GM19452 (cell line): ENCODE measurements around the gene IL1RN.
"Not testable (repeated sequence)": the region's sequence is repeated elsewhere in the genome, so short reads cannot be mapped to it uniquely, and the experiment has no call there.

ENCODE experiments used
- ATAC-seq: cut with Tn5 transposase; IDR thresholded peaks from one replicate; pipeline ENCODE4 v1.9.1; 2021; ENCODE audit not compliant: unreplicated experiment

The IL1RN gene

GRCh38 chr2:113126845-113127645 lies at the start of gene IL1RN:
TSS of gene IL1RN (plus strand) at chr2:113127598. CDS start at chr2:113127625, 27 bp downstream.
- no peak for ATAC-seq

- ATAC-seq: no peak
Measured at GRCh38 chr2:113077921-113078320, 49.5 kb upstream of the IL1RN start.

GRCh38 chr2:113078350-113078839 lies 49.0 kb upstream of the IL1RN start:
- ATAC-seq: no peak

DNA sequence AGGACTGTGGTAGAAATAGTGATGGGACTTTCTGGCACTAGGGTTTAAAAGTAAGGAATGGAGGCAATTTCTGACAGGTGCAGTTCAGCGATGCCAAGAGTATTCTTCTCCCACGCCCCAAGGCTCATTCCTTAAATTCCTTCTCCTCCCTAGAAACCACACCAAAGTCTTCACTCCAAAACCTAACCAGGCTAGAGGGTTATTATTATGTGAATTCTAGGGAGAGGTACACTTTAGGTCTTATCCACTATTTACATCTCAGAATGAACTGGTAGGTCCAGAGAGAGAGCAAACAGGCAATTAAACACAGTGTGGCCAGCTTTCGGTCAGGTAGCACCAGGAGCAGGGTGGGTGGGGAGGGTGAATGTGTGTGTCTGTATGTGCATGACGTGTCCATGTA lies 48.3 kb upstream of the IL1RN start:
- no peak for ATAC-seq

DNA sequence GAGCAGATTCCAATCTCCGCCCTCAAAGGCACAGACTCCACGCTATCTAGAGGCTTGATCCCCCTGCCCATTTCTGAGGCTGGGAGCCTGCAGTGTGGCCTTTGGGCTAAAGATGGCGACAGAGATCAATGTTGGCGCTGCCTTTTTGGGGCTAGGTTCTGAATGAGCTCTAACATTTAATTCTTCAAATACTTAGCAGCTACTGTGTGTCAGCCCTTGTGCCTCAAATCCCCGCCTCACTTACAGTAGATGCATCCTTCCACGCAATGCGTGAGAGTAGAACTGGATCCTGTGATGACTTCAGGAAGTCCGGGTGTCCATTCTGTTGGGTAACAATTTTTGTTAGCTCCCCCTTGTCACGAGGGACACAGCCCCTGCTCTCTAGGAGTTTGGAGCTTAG lies 47.3 kb upstream of the IL1RN start:
- ATAC-seq: no peak

DNA sequence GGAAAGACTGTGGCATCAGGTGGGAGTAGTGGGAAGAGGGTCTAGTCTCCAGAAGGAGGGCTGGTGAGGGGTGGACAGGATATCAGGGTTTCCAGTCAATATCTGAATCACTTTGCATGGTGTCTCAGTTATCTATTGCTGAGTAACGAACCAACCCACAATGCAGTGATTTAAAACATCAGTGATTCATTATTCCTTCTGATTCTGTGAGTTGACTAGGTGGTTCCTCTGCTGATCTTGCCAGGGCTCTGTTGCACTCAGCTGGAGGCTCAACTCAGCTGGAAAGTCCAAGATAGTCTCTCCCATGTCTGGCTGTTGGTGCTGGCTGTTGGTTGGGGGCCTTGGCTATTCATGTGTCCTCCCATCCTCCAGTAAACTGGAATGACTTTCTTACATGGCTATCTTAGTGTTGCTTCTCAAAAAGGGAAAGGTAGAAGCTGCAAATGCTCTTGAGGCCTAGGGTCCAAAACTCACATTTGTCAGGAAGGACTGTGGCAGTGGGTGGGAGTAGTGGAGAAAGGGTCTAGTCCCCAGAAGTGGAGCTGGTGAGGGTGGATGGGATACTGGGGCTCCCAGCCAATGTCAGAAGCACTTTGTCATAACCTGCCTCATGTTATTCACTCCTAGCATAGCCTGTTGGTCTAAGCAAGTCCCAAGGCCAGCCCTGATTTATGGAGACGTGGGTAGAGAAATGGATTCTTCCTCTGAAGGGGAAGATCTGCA lies 45.7 kb upstream of the IL1RN start:
- no peak for ATAC-seq

DNA sequence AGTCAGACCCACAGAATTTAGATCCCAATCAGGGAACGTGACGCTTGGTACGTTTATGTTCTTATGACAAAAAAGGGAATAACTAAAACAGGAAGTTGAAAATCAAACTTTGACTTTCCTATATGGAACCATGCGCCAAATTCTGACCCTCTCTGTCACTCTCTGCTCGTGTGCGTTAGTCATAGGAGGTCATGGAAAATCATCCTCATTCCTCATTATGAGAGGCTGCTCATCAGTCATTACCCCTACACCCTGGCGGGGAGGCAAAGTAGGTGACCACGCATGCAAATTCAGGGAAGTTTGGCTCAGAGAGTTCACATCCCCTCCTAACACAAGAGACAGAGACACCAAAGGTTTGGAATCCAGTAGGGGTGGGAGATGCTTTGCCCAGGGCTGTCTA lies 44.1 kb upstream of the IL1RN start:
- ATAC-seq: no peak

DNA sequence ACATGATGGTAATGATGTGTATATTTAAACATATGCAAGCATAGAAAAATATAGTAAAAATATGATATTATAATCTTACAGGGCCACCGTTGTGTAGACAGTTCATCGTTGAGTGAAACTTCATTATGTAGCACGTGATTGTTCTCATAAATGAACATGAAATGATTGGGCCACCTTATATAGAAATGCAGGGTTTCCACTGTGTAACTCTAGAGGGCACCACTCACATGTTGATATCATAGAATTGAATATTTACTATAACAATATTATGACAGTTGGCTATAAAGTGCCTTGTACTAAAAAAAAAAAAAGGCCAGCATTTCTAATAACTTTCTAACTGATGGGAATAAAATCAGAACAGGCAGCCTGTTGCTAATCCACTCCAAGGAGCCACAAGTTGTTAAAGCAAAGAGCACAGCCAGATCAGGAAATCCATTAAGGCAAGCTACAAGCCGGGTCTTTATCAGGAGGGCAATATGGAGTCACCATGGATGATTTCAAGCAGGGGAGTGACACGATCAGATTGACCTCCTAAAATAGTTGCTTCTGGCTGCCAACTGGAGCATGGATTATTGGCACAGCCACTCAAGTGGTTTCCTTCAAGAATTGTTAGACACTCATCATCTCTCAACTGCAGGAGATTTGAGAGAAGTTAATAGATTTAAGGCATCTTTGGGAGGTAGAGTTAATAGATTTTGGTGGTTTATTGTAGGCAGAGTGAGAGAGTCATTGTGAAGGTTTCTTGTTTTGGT lies 43.0 kb upstream of the IL1RN start:
- ATAC-seq: no peak

DNA sequence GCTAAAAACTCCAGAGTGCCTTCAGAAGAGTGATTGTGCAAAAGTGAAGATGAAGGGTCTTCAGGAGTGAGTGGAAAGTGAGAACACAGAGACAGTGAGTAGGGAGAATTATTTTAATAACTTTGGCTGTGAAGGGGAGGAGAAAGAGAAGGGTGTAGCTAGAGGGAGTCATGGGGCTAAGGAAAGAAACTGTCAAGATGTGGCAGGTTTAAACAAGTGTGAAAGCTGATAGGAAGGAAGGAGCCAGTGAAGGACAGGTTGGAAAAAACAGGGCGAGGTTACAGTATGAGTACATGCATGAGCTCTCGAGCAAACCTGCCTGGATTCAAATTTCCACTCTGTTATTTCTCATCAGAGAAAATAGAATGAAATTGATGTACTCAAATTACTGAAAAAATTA lies 41.9 kb upstream of the IL1RN start:
- no peak for ATAC-seq

DNA sequence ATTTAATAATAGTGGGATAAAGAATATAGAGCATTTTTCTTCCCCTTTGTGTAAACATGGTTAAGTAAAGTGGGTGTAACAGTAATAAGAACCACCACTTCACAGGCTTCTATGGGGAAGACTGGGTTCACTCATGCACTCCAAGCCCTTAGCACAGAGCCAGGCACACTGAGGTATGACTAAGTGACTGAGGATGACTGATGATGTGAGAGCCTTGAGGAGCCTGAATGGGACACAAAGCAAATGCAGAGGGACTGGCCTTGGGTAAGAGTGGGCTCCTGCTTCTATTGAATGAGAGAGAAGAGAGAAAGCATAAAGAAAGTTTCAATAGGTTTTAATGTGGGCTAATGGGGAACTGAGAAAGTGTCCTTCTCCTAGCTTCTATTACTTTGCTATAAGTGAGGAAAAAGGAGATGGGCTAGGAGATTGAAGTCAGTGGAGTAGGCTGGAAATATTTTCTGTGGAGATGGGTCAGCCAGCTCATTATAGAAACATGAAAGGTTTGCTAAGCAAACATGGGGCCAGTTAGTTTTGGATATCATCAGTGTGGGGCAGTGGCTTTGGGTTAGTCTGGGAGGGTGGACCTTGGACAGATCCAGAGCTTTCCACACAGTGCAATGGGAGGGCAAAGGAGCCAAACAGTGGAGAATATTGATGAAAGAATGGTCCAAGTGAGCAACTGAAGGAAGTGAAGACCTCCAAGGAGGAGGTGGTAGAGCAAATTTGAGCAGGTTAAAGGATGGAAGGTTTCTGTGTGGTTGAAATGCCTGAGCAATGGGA lies 39.0 kb upstream of the IL1RN start:
- ATAC-seq: no peak

DNA sequence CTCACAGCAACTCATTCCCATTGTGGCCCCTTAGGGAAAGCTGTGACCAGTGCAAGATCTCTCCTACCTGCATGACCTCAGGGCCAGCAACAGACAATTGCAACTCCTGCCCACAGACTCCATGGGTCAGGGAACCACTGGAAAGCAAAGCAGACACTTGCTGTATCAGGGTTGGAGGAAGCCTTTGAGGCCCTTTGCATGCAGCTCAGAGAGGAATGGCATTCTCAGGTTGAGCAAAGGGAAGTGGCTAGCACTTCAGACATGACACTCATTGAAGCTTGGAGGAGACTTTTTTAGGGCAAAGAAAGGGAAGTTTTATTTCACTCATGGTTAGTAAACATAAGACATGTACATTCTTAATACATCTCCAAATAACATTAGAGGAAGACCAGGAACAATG lies 37.5 kb upstream of the IL1RN start:
- ATAC-seq: no peak

DNA sequence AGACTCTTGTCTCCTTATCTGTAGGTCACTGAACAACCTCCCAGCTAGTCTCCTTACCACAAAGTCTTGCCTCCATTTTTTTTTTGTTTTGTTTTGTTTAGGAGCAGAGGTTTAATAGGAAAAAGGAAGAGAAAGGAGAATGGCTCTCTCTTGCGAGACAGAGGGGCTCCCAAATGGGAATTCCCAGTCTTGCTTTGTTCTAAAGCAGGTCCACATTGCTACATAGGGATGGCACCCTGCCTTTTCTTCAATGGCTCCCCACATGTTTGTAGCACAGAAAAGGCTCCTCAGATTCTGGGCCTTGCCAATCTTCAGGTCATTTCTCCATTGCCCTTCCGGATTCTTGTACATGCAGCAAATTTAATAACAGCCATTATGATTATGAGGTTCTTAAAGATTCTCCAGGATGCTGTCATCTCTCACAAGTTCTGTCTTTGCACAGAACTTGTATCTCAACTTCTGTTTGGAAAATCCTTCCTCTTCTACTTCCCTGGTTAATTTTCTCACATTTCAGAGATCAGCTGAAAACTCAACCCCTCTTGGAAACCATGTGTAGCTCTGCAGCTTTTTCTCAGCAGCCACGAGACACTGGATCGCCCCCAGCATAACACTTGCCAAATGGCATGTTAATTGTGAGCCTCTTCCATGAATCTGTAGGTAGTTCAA lies 36.0 kb upstream of the IL1RN start:
- ATAC-seq: no peak

GRCh38 chr2:113092864-113093612 lies 34.4 kb upstream of the IL1RN start:
- no peak for ATAC-seq

DNA sequence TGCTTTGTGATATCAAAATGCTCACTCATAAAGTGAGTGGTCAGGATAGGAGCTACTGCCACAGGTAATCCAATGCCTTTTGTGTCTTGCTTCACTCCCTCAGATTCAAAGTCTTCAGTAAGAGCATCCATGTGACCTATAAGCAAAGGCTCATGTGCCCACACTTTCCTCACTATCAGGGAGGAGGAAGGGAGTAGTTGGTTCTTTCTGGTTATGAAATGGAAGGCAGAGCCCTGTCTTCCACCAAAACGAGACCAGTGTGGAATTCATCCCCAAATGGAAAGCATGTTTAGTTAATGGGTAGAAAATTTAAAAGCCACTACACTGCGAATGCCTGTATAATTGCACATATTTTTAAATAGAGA lies 33.8 kb upstream of the IL1RN start:
- no peak for ATAC-seq

DNA sequence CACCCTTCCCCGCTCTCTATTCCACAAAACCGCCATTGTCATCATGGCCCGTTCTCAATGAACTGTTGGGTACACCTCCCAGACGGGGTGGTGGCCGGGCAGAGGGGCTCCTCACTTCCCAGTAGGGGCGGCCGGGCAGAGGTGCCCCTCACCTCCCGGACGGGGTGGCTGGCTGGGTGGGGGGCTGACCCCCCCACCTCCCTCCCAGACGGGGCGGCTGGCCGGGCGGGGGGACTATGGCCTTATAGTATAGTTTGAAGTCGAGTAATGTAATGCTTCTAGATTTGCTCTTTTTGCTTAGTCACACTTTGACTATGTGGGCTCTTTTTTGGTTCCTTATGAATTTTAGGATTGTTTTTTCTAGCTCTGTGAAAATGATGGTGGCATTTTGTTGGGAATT lies 31.1 kb upstream of the IL1RN start:
- ATAC-seq: not testable (repeated sequence)

- ATAC-seq: not testable (repeated sequence)
Measured at GRCh38 chr2:113096842-113097618, 30.4 kb upstream of the IL1RN start.

DNA sequence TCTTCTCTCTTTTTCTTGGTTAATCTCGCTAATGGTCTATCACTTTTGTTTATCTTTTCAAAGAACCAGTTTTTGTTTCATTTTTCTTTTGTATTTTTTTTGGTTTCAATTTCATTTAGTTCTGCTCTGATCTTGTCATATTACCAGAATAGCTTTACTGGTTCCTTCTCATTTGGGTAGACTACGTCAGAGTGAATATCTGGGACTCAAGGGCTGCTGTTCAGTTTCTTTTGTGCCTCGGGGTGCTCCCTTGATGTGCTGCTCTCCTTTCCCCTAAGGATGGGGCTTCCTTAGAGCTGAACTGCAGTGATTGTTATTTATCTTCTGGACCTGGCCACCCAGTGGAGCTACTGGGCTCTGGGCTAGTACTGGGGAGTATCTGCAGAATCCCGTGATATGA lies 29.4 kb upstream of the IL1RN start:
- ATAC-seq: no peak

GRCh38 chr2:113098532-113098931 lies 28.9 kb upstream of the IL1RN start:
- ATAC-seq: no peak

DNA sequence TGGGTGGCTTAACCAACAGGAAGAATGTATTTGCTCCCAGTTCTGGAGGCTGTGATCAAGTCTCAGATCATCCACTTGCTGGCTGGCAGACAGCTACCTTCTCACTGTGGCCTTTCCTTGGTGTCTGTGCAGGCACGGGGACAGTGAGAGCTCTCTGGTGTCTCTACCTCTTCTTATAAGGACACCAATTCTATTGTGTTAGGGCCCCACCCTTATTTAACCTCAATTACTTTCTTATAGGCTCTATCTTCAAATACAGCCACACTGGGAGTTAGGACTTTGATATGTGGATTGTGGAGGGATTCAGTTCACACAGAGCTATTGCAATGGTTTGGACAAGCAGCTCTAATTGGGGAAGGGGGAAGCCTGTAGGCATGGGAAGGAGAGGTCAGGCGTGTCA lies 25.3 kb upstream of the IL1RN start:
- no peak for ATAC-seq
